HepG2 (cell line): ENCODE measurements around the gene EIF1.

ENCODE experiments used
- ARHGAP35 ChIP-seq: sonication (generic); formaldehyde crosslinking; IDR thresholded peaks from 2 replicates; pipeline ENCODE4 v1.9.0; 2022; ENCODE audit warnings: mild to moderate bottlenecking, inconsistent platforms, moderate library complexity, missing genetic modification reagents, borderline replicate concordance
- GATAD2A ChIP-seq: IDR thresholded peaks from 2 replicates; pipeline ENCODE4 v1.6.1; 2016
- TAF1 ChIP-seq: sonication (generic); formaldehyde crosslinking; IDR thresholded peaks from 2 replicates; pipeline ENCODE4 v1.4.0; 2020; ENCODE audit warnings: missing genetic modification reagents
- ZNF761 ChIP-seq: sonication (generic); formaldehyde crosslinking; conservative IDR thresholded peaks from 2 replicates; pipeline ENCODE4 v1.4.0; 2020; ENCODE audit warnings: mild to moderate bottlenecking, missing genetic modification reagents
- TF ChIP-seq, protein P1 (sequence below): IDR thresholded peaks from 2 replicates; pipeline ENCODE4 v1.6.1; 2016; ENCODE audit warnings: missing biosample characterization, missing genetic modification reagents, low read depth
- TF ChIP-seq, protein P2 (sequence below): sonication (generic); formaldehyde crosslinking; IDR thresholded peaks from 2 replicates; pipeline ENCODE4 v1.5.0; 2020; ENCODE audit warnings: mild to moderate bottlenecking, missing genetic modification reagents, moderate library complexity

DNA sequence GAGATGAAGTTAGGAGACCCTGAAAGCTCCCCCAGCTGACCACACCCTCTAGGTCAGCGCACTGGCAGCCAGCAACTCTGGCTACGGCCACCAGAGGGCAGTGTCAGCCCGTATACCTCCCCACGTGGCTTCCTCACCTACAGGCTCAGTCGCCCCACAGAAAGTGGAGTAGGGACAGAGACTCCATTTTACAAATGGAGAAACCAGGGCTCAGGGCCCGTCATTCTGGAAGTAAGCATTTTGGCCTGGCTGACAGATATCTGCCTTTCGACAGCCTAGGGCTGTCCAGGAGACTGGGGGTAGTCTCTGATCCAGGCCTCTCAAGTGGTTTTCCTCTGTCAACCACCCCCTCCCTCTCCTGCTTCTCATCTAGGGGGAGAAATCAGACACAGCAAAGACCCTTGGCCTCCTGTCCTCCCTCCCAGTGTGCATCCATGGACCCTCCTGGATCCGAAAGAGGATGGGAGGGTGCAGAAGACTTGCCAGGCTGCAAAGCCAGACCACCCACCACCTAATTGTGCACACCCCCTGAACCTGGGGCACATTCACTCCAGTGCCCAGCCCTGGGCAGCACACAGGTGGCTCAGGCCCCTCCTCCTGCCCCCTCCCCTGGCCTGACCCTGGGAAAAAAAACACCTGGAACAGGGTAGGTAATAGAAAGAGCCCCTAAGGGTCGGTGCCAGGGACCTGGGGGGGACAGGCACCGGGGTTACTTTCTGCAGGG, 49.6 kb downstream of the EIF1 start:
- TF ChIP-seq, protein P1, sequence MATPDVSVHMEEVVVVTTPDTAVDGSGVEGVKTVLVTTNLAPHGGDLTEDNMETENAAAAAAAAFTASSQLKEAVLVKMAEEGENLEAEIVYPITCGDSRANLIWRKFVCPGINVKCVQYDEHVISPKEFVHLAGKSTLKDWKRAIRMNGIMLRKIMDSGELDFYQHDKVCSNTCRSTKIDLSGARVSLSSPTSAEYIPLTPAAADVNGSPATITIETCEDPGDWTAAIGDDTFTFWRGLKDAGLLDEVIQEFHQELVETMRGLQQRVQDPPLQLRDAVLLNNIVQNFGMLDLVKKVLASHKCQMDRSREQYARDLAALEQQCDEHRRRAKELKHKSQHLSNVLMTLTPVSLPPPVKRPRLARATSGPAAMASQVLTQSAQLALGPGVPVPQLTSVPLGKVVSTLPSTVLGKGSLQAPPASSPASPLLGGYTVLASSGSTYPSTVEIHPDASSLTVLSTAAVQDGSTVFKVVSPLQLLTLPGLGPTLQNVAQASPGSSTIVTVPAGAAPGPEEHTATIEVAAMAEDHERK (CRISPR knock-in tag): no peak
- TF ChIP-seq ZNF761 (CRISPR knock-in tag): no peak
- TF ChIP-seq TAF1 (CRISPR knock-in tag): no peak
- TF ChIP-seq ARHGAP35: no peak
- TF ChIP-seq GATAD2A: peak; percentile 75
- TF ChIP-seq, protein P2, sequence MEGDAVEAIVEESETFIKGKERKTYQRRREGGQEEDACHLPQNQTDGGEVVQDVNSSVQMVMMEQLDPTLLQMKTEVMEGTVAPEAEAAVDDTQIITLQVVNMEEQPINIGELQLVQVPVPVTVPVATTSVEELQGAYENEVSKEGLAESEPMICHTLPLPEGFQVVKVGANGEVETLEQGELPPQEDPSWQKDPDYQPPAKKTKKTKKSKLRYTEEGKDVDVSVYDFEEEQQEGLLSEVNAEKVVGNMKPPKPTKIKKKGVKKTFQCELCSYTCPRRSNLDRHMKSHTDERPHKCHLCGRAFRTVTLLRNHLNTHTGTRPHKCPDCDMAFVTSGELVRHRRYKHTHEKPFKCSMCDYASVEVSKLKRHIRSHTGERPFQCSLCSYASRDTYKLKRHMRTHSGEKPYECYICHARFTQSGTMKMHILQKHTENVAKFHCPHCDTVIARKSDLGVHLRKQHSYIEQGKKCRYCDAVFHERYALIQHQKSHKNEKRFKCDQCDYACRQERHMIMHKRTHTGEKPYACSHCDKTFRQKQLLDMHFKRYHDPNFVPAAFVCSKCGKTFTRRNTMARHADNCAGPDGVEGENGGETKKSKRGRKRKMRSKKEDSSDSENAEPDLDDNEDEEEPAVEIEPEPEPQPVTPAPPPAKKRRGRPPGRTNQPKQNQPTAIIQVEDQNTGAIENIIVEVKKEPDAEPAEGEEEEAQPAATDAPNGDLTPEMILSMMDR (CRISPR knock-in tag): peak; percentile 99
